T-helper 2 cell treated with Interferon-gamma antibody and Interleukin-4, amounts not matched to agents 100 ng/mL and 5 ng/mL, for 36 hours (primary cell): ENCODE results near the gene AGPAT3. TPM values are rescaled to one million over a fixed set of nuclear protein-coding genes. Genes with fewer than 3 reads are reported as not detected.

Experiments used
- intact Hi-C: fragments of 100-400 bp; cut with micrococcal nuclease; formaldehyde crosslinking; loops from one replicate; pipeline ENCODE4 v1.15.1; 2023
- total RNA-seq: library from RNA; stranded (reverse); gene quantifications from 2 replicates; pipeline ENCODE4 v1.2.3, GENCODE V29; 2022

The AGPAT3 gene
- total RNA-seq, 1 donor from 2014 or later, result 126 TPM

GRCh38 chr21:43861706-43862105 lies 3.3 kb upstream of the AGPAT3 start:
- intact Hi-C loops, result no loop called here

GRCh38 chr21:43864313-43864961 lies 586 bp upstream of the AGPAT3 start:
- intact Hi-C loops, result no loop called here

GRCh38 chr21:43865540-43866259 lies 677 bp downstream of the AGPAT3 start:
- intact Hi-C loops, result loop anchor here (1.0 to 5.0 kb wide), 4 partner anchors 10 to 72 kb away; no protein-coding TSS in a partner anchor

GRCh38 chr21:43866260-43866629 lies 1.2 kb downstream of the AGPAT3 start:
- intact Hi-C loops, result loop anchor here (1.0 to 5.0 kb wide), 4 partner anchors 11 to 71 kb away; no protein-coding TSS in a partner anchor

- intact Hi-C loops, result loop anchor here (1.0 to 5.0 kb wide), 4 partner anchors 11 to 71 kb away; no protein-coding TSS in a partner anchor
Measured at GRCh38 chr21:43866659-43867331, 1.8 kb downstream of the AGPAT3 start.

- intact Hi-C loops, result loop anchor here (2.0 to 5.0 kb wide), 3 partner anchors 49 to 70 kb away; no protein-coding TSS in a partner anchor
Measured at GRCh38 chr21:43867332-43867703, 2.3 kb downstream of the AGPAT3 start.

GRCh38 chr21:43867948-43868347 lies 2.9 kb downstream of the AGPAT3 start:
- intact Hi-C loops, result loop anchor here (2.0 to 5.0 kb wide), 3 partner anchors 49 to 69 kb away; no protein-coding TSS in a partner anchor

GRCh38 chr21:43868461-43868860 lies 3.4 kb downstream of the AGPAT3 start:
- intact Hi-C loops, result loop anchor here (5.0 kb wide), 2 partner anchors 56 to 69 kb away; no protein-coding TSS in a partner anchor

- intact Hi-C loops, result loop anchor here (5.0 kb wide), 2 partner anchors 57 to 68 kb away; no protein-coding TSS in a partner anchor
Measured at GRCh38 chr21:43869486-43870325, 4.7 kb downstream of the AGPAT3 start.

GRCh38 chr21:43871487-43871886 lies 6.5 kb downstream of the AGPAT3 start:
- intact Hi-C loops, result no loop called here

GRCh38 chr21:43872531-43873197 lies 7.6 kb downstream of the AGPAT3 start:
- intact Hi-C loops, result no loop called here

- intact Hi-C loops, result no loop called here
Measured at GRCh38 chr21:43873673-43874072, 8.7 kb downstream of the AGPAT3 start.

GRCh38 chr21:43874085-43874805 lies 9.2 kb downstream of the AGPAT3 start:
- intact Hi-C loops, result no loop called here

- intact Hi-C loops, result no loop called here
Measured at GRCh38 chr21:43876605-43877004, 11.6 kb downstream of the AGPAT3 start.

GRCh38 chr21:43877936-43878575 lies 13.0 kb downstream of the AGPAT3 start:
- intact Hi-C loops, result no loop called here

- intact Hi-C loops, result loop anchor here (5.0 kb wide), 1 partner anchor 38 kb away; no protein-coding TSS in a partner anchor
Measured at GRCh38 chr21:43879348-43880110, 14.5 kb downstream of the AGPAT3 start.

GRCh38 chr21:43880111-43880985 lies 15.3 kb downstream of the AGPAT3 start:
- intact Hi-C loops, result loop anchor here (5.0 kb wide), 1 partner anchor 37 kb away; no protein-coding TSS in a partner anchor
